Thyroid gland (tissue), 4 donors: Measurements from ENCODE around the gene CXCL9. TPM values are rescaled to one million over a fixed set of nuclear protein-coding genes. Genes with fewer than 3 reads are reported as not detected.
"Not testable (repeated sequence)": the region's sequence is repeated elsewhere in the genome, so short reads cannot be mapped to it uniquely, and the experiment has no call there.

ENCODE experiments used
- DNase-seq, 2 donors: peaks; one replicate each; pipeline ENCODE4 v3.0.0-alpha.2; 2019
- H3K27ac ChIP-seq, 3 donors: fragments of 200-600 bp; sonication (generic); 1 replicate in 2 of 3; 2 replicates in 1 of 3; pipeline ENCODE4 v1.5.1; 2016 to 2019; ENCODE audit warnings: mild to moderate bottlenecking in 1 of 3, moderate library complexity in 1 of 3
- H3K27me3 ChIP-seq: fragments of 200-600 bp; sonication (generic); one replicate; pipeline ENCODE4 v1.5.1; 2019
- H3K36me3 ChIP-seq, 2 donors: fragments of 200-600 bp; sonication (generic); one replicate each; pipeline ENCODE4 v1.5.1; 2016 to 2019
- H3K4me1 ChIP-seq, 2 donors: fragments of 200-600 bp; sonication (generic); one replicate each; pipeline ENCODE4 v1.5.1; 2017 to 2019
- H3K4me3 ChIP-seq, 3 donors: fragments of 200-600 bp; sonication (generic); replicated peaks in 1 of 3; 1 replicate in 2 of 3; 2 replicates in 1 of 3; pipeline ENCODE4 v1.5.1; 2016; ENCODE audit warnings: mild to moderate bottlenecking in 1 of 3
- H3K9me3 ChIP-seq: fragments of 200-600 bp; sonication (generic); one replicate; pipeline ENCODE4 v1.5.1; 2017
- CTCF ChIP-seq, 6 experiments: fragments of 200-600 bp in 3 of 6; fragments of 450-650 bp in 3 of 6; sonication (generic) in 3 of 6; IDR thresholded peaks; one replicate each; pipeline ENCODE4 v1.5.1; 2016 to 2019; ENCODE audit warnings: antibody characterized with exemption in 6 of 6, mild to moderate bottlenecking in 2 of 6, inconsistent platforms in 1 of 6, moderate library complexity in 1 of 6
- POLR2A ChIP-seq, 2 donors: fragments of 450-650 bp; IDR thresholded peaks; one replicate each; pipeline ENCODE4 v1.6.1; 2017; ENCODE audit warnings: antibody characterized with exemption in 2 of 2, mild to moderate bottlenecking in 2 of 2, moderate library complexity in 1 of 2
- WGBS, 2 donors: methylation state at CpG; one replicate each; pipeline ENCODE4 v1.1.5; 2017; 5-methylcytosine and 5-hydroxymethylcytosine counted together
- intact Hi-C: fragments of 100-400 bp; cut with DNase I; formaldehyde crosslinking; loops from one replicate; pipeline ENCODE4 v1.15.1; 2023
- total RNA-seq, 4 donors: library from RNA; depleted of rRNA; stranded (reverse); fragments of >200 nt; gene quantifications; one replicate each; pipeline ENCODE4 v1.2.3, GENCODE V29; 2016

The CXCL9 gene
- total RNA-seq, 4 donors from 2014 or later, result 0.75 to 3.8 (median 1.7) TPM

GRCh38 chr4:75980576-75980975 is 26.7 kb downstream of the CXCL9 start:
- H3K4me3 ChIP-seq, result no peak overlapping the region
- intact Hi-C loops, result no loop called here
- no peak overlapping the region for H3K27ac ChIP-seq
- H3K36me3 ChIP-seq, result peaks cover 24 to 25% of the 10 kb centered on the region in 2 donors
- DNase-seq, result no peak
- H3K9me3 ChIP-seq, result no peaks in the 10 kb centered on the region
- no peak for TF ChIP-seq CTCF (IDR thresholded peaks at IDR 0.05)
- TF ChIP-seq POLR2A (IDR thresholded peaks at IDR 0.05), result no peak
- 90 to 97% methylated on average over 3 to 4 of the region's 4 CpGs for WGBS, 2 donors
- no peaks in the 10 kb centered on the region for H3K27me3 ChIP-seq
- no peaks in the 10 kb centered on the region for H3K4me1 ChIP-seq

- Histone ChIP-seq H3K4me3 (no peak overlapping the region), H3K4me1 (peaks cover 0 to 4% of the 10 kb centered on the region in 2 donors), H3K27ac (no peak overlapping the region), H3K36me3 (peaks cover 36 to 60% of the 10 kb centered on the region in 2 donors), H3K9me3 (no peaks in the 10 kb centered on the region), H3K27me3 (no peaks in the 10 kb centered on the region)
- intact Hi-C loops, result no loop called here
- WGBS, 2 donors, result 92 to 97% methylated on average over 2 of the region's 2 CpGs
- DNase-seq, result no peak
- TF ChIP-seq CTCF (IDR thresholded peaks at IDR 0.05) (no peak), POLR2A (IDR thresholded peaks at IDR 0.05) (no peak)
Measured at GRCh38 chr4:75976177-75976576, 31.1 kb downstream of the CXCL9 start.

GRCh38 chr4:75973766-75974165 is 33.5 kb downstream of the CXCL9 start:
- H3K27me3 ChIP-seq, result no peaks in the 10 kb centered on the region
- no peaks in the 10 kb centered on the region for H3K9me3 ChIP-seq
- H3K4me3 ChIP-seq, result no peak overlapping the region
- peaks cover 0 to 4% of the 10 kb centered on the region in 2 donors for H3K4me1 ChIP-seq
- DNase-seq, result peak in 1 of 2 donors; percentile 19
- no peak overlapping the region for H3K27ac ChIP-seq
- TF ChIP-seq CTCF (IDR thresholded peaks at IDR 0.05) (no peak), POLR2A (IDR thresholded peaks at IDR 0.05) (no peak)
- peaks cover 54 to 78% of the 10 kb centered on the region in 2 donors for H3K36me3 ChIP-seq
- intact Hi-C loops, result no loop called here

- no peak for DNase-seq
- no peak for TF ChIP-seq CTCF (IDR thresholded peaks at IDR 0.05)
- TF ChIP-seq POLR2A (IDR thresholded peaks at IDR 0.05), result no peak
- H3K9me3 ChIP-seq, result no peaks in the 10 kb centered on the region
- 90 to 92% methylated on average over 3 of the region's 3 CpGs for WGBS, 2 donors
- no peaks in the 10 kb centered on the region for H3K27me3 ChIP-seq
- intact Hi-C loops, result no loop called here
- H3K36me3 ChIP-seq, result peaks cover 57 to 91% of the 10 kb centered on the region in 2 donors
- no peak overlapping the region for H3K4me3 ChIP-seq
- no peak overlapping the region for H3K27ac ChIP-seq
- H3K4me1 ChIP-seq, result no peaks in the 10 kb centered on the region
Measured at GRCh38 chr4:75968084-75968483, 39.2 kb downstream of the CXCL9 start.

GRCh38 chr4:75963558-75963957 is 43.8 kb downstream of the CXCL9 start:
- intact Hi-C loops, result no loop called here
- no peak for DNase-seq
- H3K27me3 ChIP-seq, result no peaks in the 10 kb centered on the region
- H3K9me3 ChIP-seq, result no peaks in the 10 kb centered on the region
- no peak for TF ChIP-seq CTCF (IDR thresholded peaks at IDR 0.05)
- no peak for TF ChIP-seq POLR2A (IDR thresholded peaks at IDR 0.05)
- H3K4me1 ChIP-seq, result no peaks in the 10 kb centered on the region
- no peak overlapping the region for H3K4me3 ChIP-seq
- peaks cover 45 to 68% of the 10 kb centered on the region in 2 donors for H3K36me3 ChIP-seq
- H3K27ac ChIP-seq, result no peak overlapping the region
- 50% methylated on average over 2 of the region's 2 CpGs for WGBS, 2 donors

GRCh38 chr4:75962072-75962471 is 45.2 kb downstream of the CXCL9 start:
- intact Hi-C loops, H3K27me3 ChIP-seq, H3K9me3 ChIP-seq, DNase-seq, H3K4me3 ChIP-seq, H3K4me1 ChIP-seq, H3K27ac ChIP-seq: not testable (repeated sequence)
- WGBS, 2 donors, result 96 to 100% methylated on average over 4 of the region's 4 CpGs
- H3K36me3 ChIP-seq, result peaks cover 42 to 69% of the 10 kb centered on the region in 2 donors

GRCh38 chr4:75958546-75958945 is 48.8 kb downstream of the CXCL9 start:
- DNase-seq, H3K4me1 ChIP-seq, H3K27ac ChIP-seq, intact Hi-C loops, H3K9me3 ChIP-seq, H3K27me3 ChIP-seq, H3K4me3 ChIP-seq: not testable (repeated sequence)
- WGBS, 2 donors, result 95 to 96% methylated on average over 7 of the region's 7 CpGs
- peaks cover 55 to 70% of the 10 kb centered on the region in 2 donors for H3K36me3 ChIP-seq

GRCh38 chr4:75954811-75955210 is 52.5 kb downstream of the CXCL9 start:
- H3K9me3 ChIP-seq, DNase-seq, H3K4me3 ChIP-seq, H3K4me1 ChIP-seq, H3K27ac ChIP-seq, H3K27me3 ChIP-seq, intact Hi-C loops: not testable (repeated sequence)
- 88 to 93% methylated on average over 5 of the region's 5 CpGs for WGBS, 2 donors
- H3K36me3 ChIP-seq, result peaks cover 66 to 73% of the 10 kb centered on the region in 2 donors
